Karpas-422 (cell line): ENCODE results near the gene ZCCHC9. TPM values are rescaled to one million over a fixed set of nuclear protein-coding genes. Genes with fewer than 3 reads are reported as not detected.
"Not testable (repeated sequence)": the region's sequence is repeated elsewhere in the genome, so short reads cannot be mapped to it uniquely, and the experiment has no call there.

ENCODE experiments used
- DNase-seq: peaks from one replicate; pipeline ENCODE4 v3.0.0-alpha.2; 2015
- H2AFZ ChIP-seq: fragments of 200-600 bp; sonication (generic); 2 replicates; pipeline ENCODE4 v1.6.1; 2014; ENCODE audit warnings: antibody characterized with exemption, low read length, mixed read lengths
- H3K27ac ChIP-seq: fragments of 200-600 bp; sonication (generic); 2 replicates; pipeline ENCODE4 v1.5.1; 2014; ENCODE audit warnings: mild to moderate bottlenecking, low read length, moderate library complexity
- H3K27me3 ChIP-seq: fragments of 200-600 bp; sonication (generic); 2 replicates; pipeline ENCODE4 v1.6.1; 2014; ENCODE audit warnings: low read length, mixed read lengths
- H3K36me3 ChIP-seq: fragments of 200-600 bp; sonication (generic); 2 replicates; pipeline ENCODE4 v1.6.1; 2014; ENCODE audit warnings: low read length, mixed read lengths; ENCODE audit not compliant: insufficient read depth
- H3K4me1 ChIP-seq: fragments of 200-600 bp; sonication (generic); 2 replicates; pipeline ENCODE4 v1.6.1; 2014; ENCODE audit warnings: mild to moderate bottlenecking, low read length, mixed read lengths
- H3K4me2 ChIP-seq: fragments of 200-600 bp; sonication (generic); 2 replicates; pipeline ENCODE4 v1.6.1; 2014; ENCODE audit warnings: low read length, low read depth, mild to moderate bottlenecking; ENCODE audit not compliant: poor library complexity, severe bottlenecking
- H3K4me3 ChIP-seq: fragments of 200-600 bp; sonication (generic); 2 replicates; pipeline ENCODE4 v1.5.1; 2014; ENCODE audit warnings: mild to moderate bottlenecking, antibody characterized with exemption, low read length, mixed read lengths
- H3K79me2 ChIP-seq: fragments of 200-600 bp; sonication (generic); 2 replicates; pipeline ENCODE4 v1.6.1; 2014; ENCODE audit warnings: mild to moderate bottlenecking, low read length, mixed read lengths
- H3K9ac ChIP-seq: fragments of 200-600 bp; sonication (generic); 2 replicates; pipeline ENCODE4 v1.6.0; 2014; ENCODE audit warnings: low read length
- H3K9me2 ChIP-seq: fragments of 200-600 bp; sonication (generic), shearing (Covaris generic); replicated peaks from 2 replicates; pipeline ENCODE4 v1.6.0; 2014; ENCODE audit warnings: mild to moderate bottlenecking, low read length, moderate library complexity; ENCODE audit not compliant: insufficient read depth
- H3K9me3 ChIP-seq: fragments of 300-700, 200-600 bp; sonication (generic); 2 replicates; pipeline ENCODE4 v1.6.1; 2014; ENCODE audit warnings: low read length, mixed read lengths
- H4K20me1 ChIP-seq: fragments of 200-600 bp; sonication (generic); 2 replicates; pipeline ENCODE4 v1.6.1; 2014; ENCODE audit warnings: mild to moderate bottlenecking, antibody characterized with exemption, low read length, low read depth; ENCODE audit not compliant: insufficient read depth
- total RNA-seq: library from RNA; depleted of rRNA; stranded (reverse); fragments of >200 nt; shearing (Covaris generic); gene quantifications from 2 replicates; pipeline ENCODE4 v1.2.3, GENCODE V29; 2014; ENCODE audit warnings: low replicate concordance

The ZCCHC9 gene
- total RNA-seq, 1 experiment from 2014 or later: 48.0 TPM

GRCh38 chr5:81268521-81269196, 32.7 kb upstream of the ZCCHC9 start:
- Histone ChIP-seq H3K36me3 (no peaks in the 10 kb centered on the region; the same call in none of the 2 replicates), H2AFZ (no peak overlapping the region), H3K9me3 (no peaks in the 10 kb centered on the region), H3K27ac (no peak overlapping the region), H3K4me1 (peaks cover 40% of the 10 kb centered on the region), H3K9me2 (no peaks in the 10 kb centered on the region), H4K20me1 (no peaks in the 10 kb centered on the region), H3K27me3 (no peaks in the 10 kb centered on the region), H3K79me2 (peaks cover 87% of the 10 kb centered on the region), H3K4me2 (no peak overlapping the region), H3K9ac (no peak overlapping the region), H3K4me3 (no peak overlapping the region)
- no peak for DNase-seq

- H3K4me1 ChIP-seq: peaks cover 40% of the 10 kb centered on the region
- H4K20me1 ChIP-seq: no peaks in the 10 kb centered on the region
- H2AFZ ChIP-seq: no peak overlapping the region
- no peak overlapping the region for H3K27ac ChIP-seq
- peaks cover 90% of the 10 kb centered on the region for H3K79me2 ChIP-seq
- H3K36me3 ChIP-seq: no peaks in the 10 kb centered on the region; the same call in none of the 2 replicates
- H3K4me3 ChIP-seq: no peak overlapping the region
- H3K9ac ChIP-seq: no peak overlapping the region
- no peaks in the 10 kb centered on the region for H3K9me2 ChIP-seq
- no peaks in the 10 kb centered on the region for H3K9me3 ChIP-seq
- no peak overlapping the region for H3K4me2 ChIP-seq
- H3K27me3 ChIP-seq: no peaks in the 10 kb centered on the region
- DNase-seq: no peak
Observed at GRCh38 chr5:81269751-81270393, 31.5 kb upstream of the ZCCHC9 start.

GRCh38 chr5:81270394-81271027, 30.9 kb upstream of the ZCCHC9 start:
- not testable (repeated sequence) for H3K4me2 ChIP-seq, H3K27ac ChIP-seq, H3K9ac ChIP-seq, DNase-seq, H3K27me3 ChIP-seq, H3K4me3 ChIP-seq, H2AFZ ChIP-seq, H3K9me2 ChIP-seq, H3K9me3 ChIP-seq, H3K36me3 ChIP-seq, H4K20me1 ChIP-seq
- Histone ChIP-seq H3K4me1 (peaks cover 37% of the 10 kb centered on the region), H3K79me2 (peaks cover 91% of the 10 kb centered on the region)

- no peaks in the 10 kb centered on the region for H4K20me1 ChIP-seq
- no peak overlapping the region for H2AFZ ChIP-seq
- DNase-seq: no peak
- H3K36me3 ChIP-seq: no peaks in the 10 kb centered on the region
- no peaks in the 10 kb centered on the region for H3K27me3 ChIP-seq
- no peaks in the 10 kb centered on the region for H3K9me2 ChIP-seq
- H3K9me3 ChIP-seq: 0 out of 2 replicates have a peak, but pooled peaks cover 4% of the 10 kb centered on the region
- no peak overlapping the region for H3K4me2 ChIP-seq
- no peak overlapping the region for H3K4me3 ChIP-seq
- peaks cover 40% of the 10 kb centered on the region for H3K79me2 ChIP-seq
- no peak overlapping the region for H3K27ac ChIP-seq
- peaks cover 35% of the 10 kb centered on the region for H3K4me1 ChIP-seq
- H3K9ac ChIP-seq: no peak overlapping the region
Observed at GRCh38 chr5:81283976-81284375, 17.4 kb upstream of the ZCCHC9 start.

- Histone ChIP-seq H3K36me3 (no peaks in the 10 kb centered on the region), H3K4me1 (peaks cover 50% of the 10 kb centered on the region), H3K9me3 (0 out of 2 replicates have a peak, but pooled peaks cover 4% of the 10 kb centered on the region)
Observed at GRCh38 chr5:81286059-81286617, 15.2 kb upstream of the ZCCHC9 start.

GRCh38 chr5:81288021-81288433, 13.4 kb upstream of the ZCCHC9 start:
- H3K27ac ChIP-seq: peak overlapping the region; percentile 86
- no peaks in the 10 kb centered on the region for H4K20me1 ChIP-seq
- peaks cover 8% of the 10 kb centered on the region for H3K9me3 ChIP-seq
- H3K27me3 ChIP-seq: no peaks in the 10 kb centered on the region
- H3K4me2 ChIP-seq: peak overlapping the region; percentile 73
- DNase-seq: peak; percentile 89
- H3K36me3 ChIP-seq: peaks cover 11% of the 10 kb centered on the region; the same call in 1 of the 2 replicates
- peaks cover 50% of the 10 kb centered on the region for H3K4me1 ChIP-seq
- H2AFZ ChIP-seq: no peak overlapping the region
- no peaks in the 10 kb centered on the region for H3K9me2 ChIP-seq
- H3K4me3 ChIP-seq: peak overlapping the region; percentile 41; the same call in 1 of the 2 replicates
- peak overlapping the region; percentile 16; the same call in 1 of the 2 replicates for H3K9ac ChIP-seq
- peaks cover 77% of the 10 kb centered on the region for H3K79me2 ChIP-seq

More at GRCh38 chr5:81286059-81286617, 15.2 kb upstream of the ZCCHC9 start:
- no peak overlapping the region for H2AFZ ChIP-seq
- H3K27me3 ChIP-seq: no peaks in the 10 kb centered on the region
- H3K4me3 ChIP-seq: no peak overlapping the region
- H3K27ac ChIP-seq: peak overlapping the region; percentile 86; the same call in 1 of the 2 replicates
- DNase-seq: no peak
- H3K9me2 ChIP-seq: no peaks in the 10 kb centered on the region
- H3K79me2 ChIP-seq: peaks cover 61% of the 10 kb centered on the region
- H3K4me2 ChIP-seq: peak overlapping the region; percentile 73
- no peaks in the 10 kb centered on the region for H4K20me1 ChIP-seq
- no peak overlapping the region for H3K9ac ChIP-seq

GRCh38 chr5:81290146-81290545, 11.2 kb upstream of the ZCCHC9 start:
- Histone ChIP-seq H3K79me2 (peaks cover 79% of the 10 kb centered on the region), H3K4me2 (no peak overlapping the region), H3K4me3 (no peak overlapping the region), H3K9ac (no peak overlapping the region), H3K27ac (no peak overlapping the region), H4K20me1 (no peaks in the 10 kb centered on the region), H3K9me3 (peaks cover 14% of the 10 kb centered on the region), H3K9me2 (no peaks in the 10 kb centered on the region), H3K27me3 (no peaks in the 10 kb centered on the region), H3K4me1 (peaks cover 50% of the 10 kb centered on the region), H2AFZ (no peak overlapping the region), H3K36me3 (peaks cover 20% of the 10 kb centered on the region)
- no peak for DNase-seq

GRCh38 chr5:81292130-81292529, 9.3 kb upstream of the ZCCHC9 start:
- Histone ChIP-seq H3K9me2 (no peaks in the 10 kb centered on the region), H4K20me1 (no peaks in the 10 kb centered on the region), H3K9ac (no peak overlapping the region), H2AFZ (no peak overlapping the region), H3K36me3 (peaks cover 23% of the 10 kb centered on the region), H3K9me3 (peaks cover 14% of the 10 kb centered on the region), H3K79me2 (peaks cover 75% of the 10 kb centered on the region), H3K4me2 (no peak overlapping the region), H3K27me3 (no peaks in the 10 kb centered on the region), H3K4me3 (no peak overlapping the region), H3K4me1 (peaks cover 34% of the 10 kb centered on the region), H3K27ac (no peak overlapping the region)
- no peak for DNase-seq
